C4-2B (cell line): ENCODE results near the gene EXOC7.

Experiments used
- ZFX ChIP-seq: fragments of 450-650 bp; IDR thresholded peaks from 2 replicates; pipeline ENCODE4 v1.6.1; 2017
- TF ChIP-seq, protein P1 (sequence below): fragments of 450-650 bp; conservative IDR thresholded peaks from 2 replicates; pipeline ENCODE4 v1.5.1; 2017; ENCODE audit warnings: mild to moderate bottlenecking

DNA sequence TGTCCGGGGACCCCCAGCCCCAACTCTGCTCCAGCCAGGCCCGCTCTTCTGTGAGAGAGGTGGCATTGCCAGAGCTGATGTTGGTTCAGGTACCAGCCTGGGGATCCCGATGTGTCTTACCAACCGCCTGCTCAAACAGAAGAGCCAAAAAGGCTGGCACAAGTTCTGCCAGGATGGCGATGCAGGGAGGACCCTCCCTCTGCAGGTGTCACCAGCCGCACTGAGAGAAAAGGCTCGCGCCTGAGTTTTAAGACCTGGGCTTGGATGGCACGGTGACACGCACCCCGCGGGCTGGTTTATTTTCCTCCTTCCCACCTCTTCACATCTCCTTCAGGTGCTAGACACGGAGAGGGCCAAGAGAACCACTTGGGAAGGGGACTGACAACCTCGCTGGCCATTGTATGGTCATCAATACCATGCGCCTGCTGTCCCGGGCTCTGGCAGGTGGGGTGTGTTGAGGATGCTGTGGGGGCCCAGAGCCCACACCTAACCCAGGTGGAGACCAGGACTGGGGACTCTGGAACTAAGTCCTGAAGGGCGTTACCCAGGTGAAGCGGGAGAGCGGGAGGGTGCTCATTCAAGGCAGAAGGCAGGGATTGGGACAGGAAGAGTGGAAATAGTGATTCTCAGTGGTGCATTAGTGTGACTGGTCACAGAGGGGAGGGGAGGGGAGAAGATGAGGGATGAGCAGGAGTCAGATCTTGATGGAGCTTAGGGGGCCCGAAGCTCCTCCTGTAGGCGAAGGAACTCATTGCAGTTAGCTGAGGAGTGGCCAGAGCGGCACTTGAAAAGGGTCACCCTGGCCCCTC lies 21.2 kb upstream of the EXOC7 start:
- TF ChIP-seq, protein P1, sequence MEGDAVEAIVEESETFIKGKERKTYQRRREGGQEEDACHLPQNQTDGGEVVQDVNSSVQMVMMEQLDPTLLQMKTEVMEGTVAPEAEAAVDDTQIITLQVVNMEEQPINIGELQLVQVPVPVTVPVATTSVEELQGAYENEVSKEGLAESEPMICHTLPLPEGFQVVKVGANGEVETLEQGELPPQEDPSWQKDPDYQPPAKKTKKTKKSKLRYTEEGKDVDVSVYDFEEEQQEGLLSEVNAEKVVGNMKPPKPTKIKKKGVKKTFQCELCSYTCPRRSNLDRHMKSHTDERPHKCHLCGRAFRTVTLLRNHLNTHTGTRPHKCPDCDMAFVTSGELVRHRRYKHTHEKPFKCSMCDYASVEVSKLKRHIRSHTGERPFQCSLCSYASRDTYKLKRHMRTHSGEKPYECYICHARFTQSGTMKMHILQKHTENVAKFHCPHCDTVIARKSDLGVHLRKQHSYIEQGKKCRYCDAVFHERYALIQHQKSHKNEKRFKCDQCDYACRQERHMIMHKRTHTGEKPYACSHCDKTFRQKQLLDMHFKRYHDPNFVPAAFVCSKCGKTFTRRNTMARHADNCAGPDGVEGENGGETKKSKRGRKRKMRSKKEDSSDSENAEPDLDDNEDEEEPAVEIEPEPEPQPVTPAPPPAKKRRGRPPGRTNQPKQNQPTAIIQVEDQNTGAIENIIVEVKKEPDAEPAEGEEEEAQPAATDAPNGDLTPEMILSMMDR = no peak
- TF ChIP-seq ZFX = no peak
